OCI-LY1 (cell line): ENCODE data around the gene CCDC127.

Experiments used
- H2AFZ ChIP-seq: fragments of 200-600 bp; sonication (generic), shearing (Covaris generic); 2 replicates; pipeline ENCODE4 v1.6.0; 2014; ENCODE audit warnings: antibody characterized with exemption, mild to moderate bottlenecking, low read length
- H3F3A ChIP-seq: fragments of 200-600 bp; sonication (generic), shearing (Covaris generic); 2 replicates; pipeline ENCODE4 v1.6.0; 2014; ENCODE audit warnings: mild to moderate bottlenecking, antibody characterized with exemption, low read length, moderate library complexity; ENCODE audit not compliant: insufficient read depth
- H3K27ac ChIP-seq: fragments of 200-600 bp; sonication (generic); 2 replicates; pipeline ENCODE4 v1.5.1; 2014; ENCODE audit warnings: low read length, mixed run types, mild to moderate bottlenecking, low read depth; ENCODE audit not compliant: poor library complexity, severe bottlenecking
- H3K27me3 ChIP-seq: fragments of 200-600 bp; sonication (generic); 2 replicates; pipeline ENCODE4 v1.6.0; 2014; ENCODE audit warnings: antibody characterized with exemption, mild to moderate bottlenecking, low read length, moderate library complexity; ENCODE audit not compliant: insufficient read depth
- H3K36me3 ChIP-seq: fragments of 200-600 bp; sonication (generic); 2 replicates; pipeline ENCODE4 v1.6.1; 2014; ENCODE audit warnings: mild to moderate bottlenecking, antibody characterized with exemption, low read length, moderate library complexity, mixed read lengths; ENCODE audit not compliant: insufficient read depth
- H3K4me1 ChIP-seq: fragments of 200-600 bp; sonication (generic); 2 replicates; pipeline ENCODE4 v1.5.1; 2014; ENCODE audit warnings: mild to moderate bottlenecking, low read length, moderate library complexity; ENCODE audit not compliant: insufficient read depth, severe bottlenecking
- H3K4me2 ChIP-seq: fragments of 200-600 bp; sonication (generic), shearing (Covaris generic); 2 replicates; pipeline ENCODE4 v1.6.1; 2014; ENCODE audit warnings: low read length
- H3K4me3 ChIP-seq: fragments of 200-600 bp; sonication (generic); 2 replicates; pipeline ENCODE4 v1.5.1; 2014; ENCODE audit warnings: low read length, low read depth, mild to moderate bottlenecking, mixed read lengths; ENCODE audit not compliant: poor library complexity, severe bottlenecking
- H3K79me2 ChIP-seq: fragments of 200-600 bp; shearing (Covaris generic); 2 replicates; pipeline ENCODE4 v1.6.1; 2016; ENCODE audit warnings: mixed run types, low read length, mixed read lengths; ENCODE audit not compliant: insufficient read depth
- H3K9ac ChIP-seq: fragments of 200-600 bp; sonication (generic), shearing (Covaris generic); 2 replicates; pipeline ENCODE4 v1.6.1; 2014; ENCODE audit warnings: mild to moderate bottlenecking, low read length, mixed read lengths
- H3K9me2 ChIP-seq: fragments of 200-600 bp; sonication (generic), shearing (Covaris generic); 2 replicates; pipeline ENCODE4 v1.6.1; 2014; ENCODE audit warnings: low read depth, mild to moderate bottlenecking, low read length, mixed read lengths
- H3K9me3 ChIP-seq: fragments of 200-600 bp; shearing (Covaris generic); 2 replicates; pipeline ENCODE4 v1.6.1; 2014; ENCODE audit warnings: low read length, mixed read lengths
- H4K20me1 ChIP-seq: fragments of 200-600 bp; sonication (generic), shearing (Covaris generic); 2 replicates; pipeline ENCODE4 v1.6.0; 2016; ENCODE audit warnings: mild to moderate bottlenecking, low read length; ENCODE audit not compliant: insufficient read depth
- EZH2 ChIP-seq: fragments of 200-600 bp; sonication (generic), shearing (Covaris generic); IDR thresholded peaks from 2 replicates; pipeline ENCODE4 v1.8.0; 2017; ENCODE audit warnings: borderline replicate concordance, mixed run types, mild to moderate bottlenecking, antibody characterized with exemption, low read length, moderate library complexity, mixed read lengths
- TF ChIP-seq, protein P1 (sequence below): fragments of 200-600 bp; sonication (generic), shearing (Covaris generic); IDR thresholded peaks from 2 replicates; pipeline ENCODE4 v1.5.1; 2017; ENCODE audit warnings: mild to moderate bottlenecking, antibody characterized with exemption, low read length, moderate library complexity, mixed read lengths

Gene CCDC127

GRCh38 chr5:186091-187041, 31.6 kb downstream of the CCDC127 start:
- Histone ChIP-seq H3K4me3 (no peak overlapping the region), H3K4me2 (no peak overlapping the region), H3K9me3 (no peaks in the 10 kb centered on the region), H3K27me3 (peaks cover under 1% of the 10 kb centered on the region), H3K4me1 (peaks cover 33% of the 10 kb centered on the region), H2AFZ (no peak overlapping the region), H3K9ac (no peak overlapping the region), H3K79me2 (no peaks in the 10 kb centered on the region), H3F3A (no peaks in the 10 kb centered on the region), H4K20me1 (no peaks in the 10 kb centered on the region), H3K9me2 (no peaks in the 10 kb centered on the region), H3K27ac (no peak overlapping the region), H3K36me3 (no peaks in the 10 kb centered on the region)
- TF ChIP-seq EZH2: no peak
- TF ChIP-seq, protein P1, sequence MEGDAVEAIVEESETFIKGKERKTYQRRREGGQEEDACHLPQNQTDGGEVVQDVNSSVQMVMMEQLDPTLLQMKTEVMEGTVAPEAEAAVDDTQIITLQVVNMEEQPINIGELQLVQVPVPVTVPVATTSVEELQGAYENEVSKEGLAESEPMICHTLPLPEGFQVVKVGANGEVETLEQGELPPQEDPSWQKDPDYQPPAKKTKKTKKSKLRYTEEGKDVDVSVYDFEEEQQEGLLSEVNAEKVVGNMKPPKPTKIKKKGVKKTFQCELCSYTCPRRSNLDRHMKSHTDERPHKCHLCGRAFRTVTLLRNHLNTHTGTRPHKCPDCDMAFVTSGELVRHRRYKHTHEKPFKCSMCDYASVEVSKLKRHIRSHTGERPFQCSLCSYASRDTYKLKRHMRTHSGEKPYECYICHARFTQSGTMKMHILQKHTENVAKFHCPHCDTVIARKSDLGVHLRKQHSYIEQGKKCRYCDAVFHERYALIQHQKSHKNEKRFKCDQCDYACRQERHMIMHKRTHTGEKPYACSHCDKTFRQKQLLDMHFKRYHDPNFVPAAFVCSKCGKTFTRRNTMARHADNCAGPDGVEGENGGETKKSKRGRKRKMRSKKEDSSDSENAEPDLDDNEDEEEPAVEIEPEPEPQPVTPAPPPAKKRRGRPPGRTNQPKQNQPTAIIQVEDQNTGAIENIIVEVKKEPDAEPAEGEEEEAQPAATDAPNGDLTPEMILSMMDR: no peak

DNA sequence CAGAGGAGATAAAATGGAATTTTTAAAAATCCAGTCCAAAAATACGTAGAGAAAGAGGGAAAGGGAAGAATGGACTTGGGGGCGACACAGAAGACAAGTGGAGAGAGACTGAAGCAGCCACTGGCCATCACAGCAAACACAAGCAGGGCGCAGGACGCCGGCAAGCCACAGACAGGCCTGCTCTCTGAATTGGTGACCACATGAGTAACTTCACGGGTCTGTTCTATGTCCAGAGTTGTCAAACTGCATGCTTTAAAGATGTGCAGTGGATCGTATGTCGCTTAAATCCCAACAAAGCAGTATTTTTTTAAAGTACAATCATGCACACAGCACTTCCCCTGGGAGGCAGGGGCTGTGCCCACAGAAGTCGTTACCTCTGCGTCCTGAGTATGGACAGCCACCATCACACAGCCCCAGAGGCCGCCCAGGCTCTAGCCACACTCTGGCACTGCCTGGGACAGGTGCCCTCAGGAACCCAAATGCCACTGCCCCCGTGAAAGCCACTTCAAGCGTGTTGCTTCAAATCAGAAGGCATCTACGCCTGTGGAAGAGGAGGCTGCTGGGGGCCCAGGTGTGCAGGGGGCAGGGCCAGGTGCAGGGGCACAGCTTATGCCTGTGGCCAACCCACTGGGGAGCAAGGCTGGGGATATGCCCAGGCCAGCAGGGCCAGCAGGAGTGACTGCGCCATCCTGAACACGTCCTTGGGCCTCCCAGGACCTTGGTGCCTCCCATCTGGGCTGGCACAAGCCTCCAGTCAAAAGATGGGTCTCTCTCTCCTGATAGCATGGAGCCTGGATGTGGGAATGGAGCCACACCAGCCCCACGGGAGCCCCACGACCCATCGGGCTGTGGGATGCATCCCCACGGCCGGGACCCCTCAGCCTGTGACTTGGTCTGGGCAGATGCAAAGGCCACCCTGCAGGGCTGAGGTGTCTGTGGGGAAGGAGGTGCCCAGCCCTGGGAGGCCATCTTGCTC, 32.6 kb downstream of the CCDC127 start:
- Histone ChIP-seq H3F3A (no peaks in the 10 kb centered on the region), H3K36me3 (no peaks in the 10 kb centered on the region), H3K79me2 (no peaks in the 10 kb centered on the region), H3K9me3 (no peaks in the 10 kb centered on the region), H2AFZ (no peak overlapping the region), H3K9me2 (no peaks in the 10 kb centered on the region), H3K27me3 (peaks cover 5% of the 10 kb centered on the region), H3K4me3 (no peak overlapping the region), H3K27ac (no peak overlapping the region), H3K4me2 (no peak overlapping the region), H4K20me1 (no peaks in the 10 kb centered on the region), H3K9ac (no peak overlapping the region), H3K4me1 (peaks cover 23% of the 10 kb centered on the region)
- TF ChIP-seq, protein P1: no peak

GRCh38 chr5:184471-184870, 33.5 kb downstream of the CCDC127 start:
- Histone ChIP-seq H3K9me3 (no peaks in the 10 kb centered on the region), H3K9me2 (no peaks in the 10 kb centered on the region), H3K4me3 (no peak overlapping the region), H3F3A (no peaks in the 10 kb centered on the region), H3K9ac (no peak overlapping the region), H3K4me2 (no peak overlapping the region), H3K27me3 (peaks cover 5% of the 10 kb centered on the region), H3K36me3 (no peaks in the 10 kb centered on the region), H3K27ac (no peak overlapping the region), H3K79me2 (no peaks in the 10 kb centered on the region), H2AFZ (no peak overlapping the region), H3K4me1 (peaks cover 14% of the 10 kb centered on the region), H4K20me1 (no peaks in the 10 kb centered on the region)
- TF ChIP-seq, protein P1: no peak
- TF ChIP-seq EZH2: no peak
